Measurements from ENCODE around the gene FAM13A. TPM values are rescaled to one million over a fixed set of nuclear protein-coding genes. Genes with fewer than 3 reads are reported as not detected.
A peak's percentile ranks its signal among the peaks of the same experiment; 100 is the strongest.

Gene FAM13A
- total and polyA plus RNA-seq, 2 of the 4 experiments (the other 2 are of a cell fraction), result 13.1 to 22.0 TPM

GRCh38 chr4:88706574-88706973 is 350.4 kb downstream of the FAM13A start:
- Histone ChIP-seq H3K14ac (replicated peaks; ENCODE audit: low read depth, low read length) (no peak overlapping the region; the same call in 1 of the 2 replicates), H2BK20ac (ENCODE audit: low read depth, low read length) (0 out of 2 replicates have a peak overlapping the region, but pooled peaks have one; percentile 18), H2AK5ac (ENCODE audit: low read depth, low read length) (no peak overlapping the region), H3K27ac (ENCODE audit: insufficient read depth, low read length) (0 out of 2 replicates have a peak overlapping the region, but pooled peaks have one; percentile 26), H2BK15ac (ENCODE audit: low read depth, low read length) (no peak overlapping the region), H3K4ac (ENCODE audit: low read depth, low read length) (0 out of 2 replicates have a peak overlapping the region, but pooled peaks have one; percentile 10), H2AFZ (replicated peaks; ENCODE audit: low read length, poor library complexity) (peak overlapping the region; percentile 79), H2BK120ac (ENCODE audit: low read depth, low read length) (no peak overlapping the region), H3K4me3 (ENCODE audit: insufficient read depth, low read depth, low read length) (no peak overlapping the region), H3K9ac (ENCODE audit: low read depth, low read length) (peak overlapping the region; percentile 58; the same call in 1 of the 2 replicates), H3K4me1 (ENCODE audit: control insufficient read depth, insufficient read depth, low read length) (peaks cover 10% of the 10 kb centered on the region), H4K8ac (ENCODE audit: low read depth in 2 of 2, low read length in 2 of 2) (peak overlapping the region in 1 of 2 experiments; percentile 16; a peak in 1 of 4 replicates), H4K91ac (ENCODE audit: insufficient read depth, low read depth, low read length) (no peak overlapping the region), H3K56ac (ENCODE audit: extremely low read depth, insufficient read depth, low read length) (no peak overlapping the region), H3K9me1 (ENCODE audit: insufficient read depth, low read length) (no peaks in the 10 kb centered on the region), H4K5ac (ENCODE audit: low read depth, low read length) (peak overlapping the region; percentile 58), H3K9me3 (ENCODE audit: control insufficient read depth, insufficient read depth, low read length) (no peaks in the 10 kb centered on the region), H3K79me1 (ENCODE audit: low read depth in 1 of 2, low read length in 2 of 2) (no peaks in the 10 kb centered on the region), H4K20me1 (ENCODE audit: insufficient read depth, low read length) (no peaks in the 10 kb centered on the region), H2AK9ac (replicated peaks; ENCODE audit: low read depth, low read length, poor library complexity) (no peak overlapping the region), H3K23ac (ENCODE audit: low read depth, low read length) (no peak overlapping the region), H3K27me3 (ENCODE audit: control insufficient read depth, insufficient read depth, low read length) (no peaks in the 10 kb centered on the region), H2BK5ac (ENCODE audit: low read depth, low read length, poor library complexity, severe bottlenecking) (no peak overlapping the region), H3K36me3 (ENCODE audit: control insufficient read depth, insufficient read depth, low read length) (peaks cover 2% of the 10 kb centered on the region; the same call in 1 of the 2 replicates), H3K4me2 (ENCODE audit: low read depth, low read length) (no peak overlapping the region; the same call in 1 of the 2 replicates), H3K18ac (ENCODE audit: low read depth, low read length) (no peak overlapping the region)
- dilution Hi-C loops (cut with HindIII; ENCODE audit: low sequenced_read_pairs, unreplicated experiment) (no loop called here), intact Hi-C loops (cut with micrococcal nuclease) (loop anchor here (1.0 to 5.0 kb wide), 3 partner anchors 86 to 318 kb away; no protein-coding TSS in a partner anchor), in situ Hi-C loops (cut with MboI; ENCODE audit: low sequenced_read_pairs) (loop anchor here (5.0 kb wide), 1 partner anchor 316 kb away; no protein-coding TSS in a partner anchor)
- peak; percentile 76 for ATAC-seq (ENCODE audit: low read depth)
- no TSS peak for BruUV-seq (replicated peaks)
- 31% methylated on average over 5 of the region's 9 CpGs; no CpG with 5 or more reads in 1 of the 2 experiments for WGBS, 2 experiments (ENCODE audit: extremely low coverage in 2 of 2, insufficient read length in 1 of 2)
- peak; percentile 77 for DNase-seq
- ChIA-PET CTCF (interaction anchor here (0.6 to 2.6 kb wide), 23 partner anchors 10 to 658 kb away, joined by 3 to 16 read pairs (median 3); no protein-coding TSS in a partner anchor), POLR2A (ENCODE audit: unreplicated experiment) (no interaction called here)
- TF ChIP-seq USF2 (IDR thresholded peaks at IDR 0.05; ENCODE audit: low read depth, low read length) (no peak), RCOR1 (IDR thresholded peaks at IDR 0.05; ENCODE audit: insufficient replicate concordance, low read length) (no peak), CHD1 (IDR thresholded peaks at IDR 0.05; ENCODE audit: low read depth, low read length) (no peak), POLR2A (IDR thresholded peaks at IDR 0.05; ENCODE audit: low read depth, low read length) (no peak), CEBPB (IDR thresholded peaks at IDR 0.05; ENCODE audit: low read depth, low read length) (0 out of 2 replicates have a peak, but pooled peaks have one; percentile 11), BHLHE40 (IDR thresholded peaks at IDR 0.05; ENCODE audit: low read depth, low read length) (no peak), FOS (IDR thresholded peaks at IDR 0.05; ENCODE audit: low read depth, low read length) (no peak), MXI1 (IDR thresholded peaks at IDR 0.05; ENCODE audit: borderline replicate concordance, low read depth, low read length) (no peak), RFX5 (IDR thresholded peaks at IDR 0.05; ENCODE audit: low read depth, low read length) (no peak), MAFK (IDR thresholded peaks at IDR 0.05; ENCODE audit: low read depth, low read length) (no peak), CTCF (conservative IDR thresholded peaks at IDR 0.05; ENCODE audit: low read depth, low read length) (peak; percentile 74), MAZ (IDR thresholded peaks at IDR 0.05; ENCODE audit: borderline replicate concordance, low read depth, low read length) (no peak), RAD21 (IDR thresholded peaks at IDR 0.05; ENCODE audit: low read length) (peak; percentile 88), SMC3 (IDR thresholded peaks at IDR 0.05; ENCODE audit: low read depth, low read length) (peak; percentile 82), NFE2L2 (IDR thresholded peaks at IDR 0.05; ENCODE audit: low read depth, low read length) (no peak)
- TF ChIP-seq, protein P1, sequence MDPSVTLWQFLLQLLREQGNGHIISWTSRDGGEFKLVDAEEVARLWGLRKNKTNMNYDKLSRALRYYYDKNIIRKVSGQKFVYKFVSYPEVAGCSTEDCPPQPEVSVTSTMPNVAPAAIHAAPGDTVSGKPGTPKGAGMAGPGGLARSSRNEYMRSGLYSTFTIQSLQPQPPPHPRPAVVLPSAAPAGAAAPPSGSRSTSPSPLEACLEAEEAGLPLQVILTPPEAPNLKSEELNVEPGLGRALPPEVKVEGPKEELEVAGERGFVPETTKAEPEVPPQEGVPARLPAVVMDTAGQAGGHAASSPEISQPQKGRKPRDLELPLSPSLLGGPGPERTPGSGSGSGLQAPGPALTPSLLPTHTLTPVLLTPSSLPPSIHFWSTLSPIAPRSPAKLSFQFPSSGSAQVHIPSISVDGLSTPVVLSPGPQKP (IDR thresholded peaks at IDR 0.05; ENCODE audit: borderline replicate concordance, low read depth, low read length), result no peak

Measured in IMR-90 (cell line).